Measurements from ENCODE around the gene CNIH2.

CNIH2 gene

GRCh38 chr11:66278363-66279091, 552 bp downstream of the CNIH2 start:
- no peak overlapping the region for H3K4me3 ChIP-seq (ENCODE audit: low read depth, low read length)
- no peak overlapping the region for H3K27ac ChIP-seq

GRCh38 chr11:66279092-66279734, 1.2 kb downstream of the CNIH2 start:
- no peak for TF ChIP-seq CTCF (IDR thresholded peaks at IDR 0.05)

More at GRCh38 chr11:66278363-66279091, 552 bp downstream of the CNIH2 start:
- H3K4me1 ChIP-seq, result no peaks in the 10 kb centered on the region
- H3K4me2 ChIP-seq (ENCODE audit: low read length), result no peak overlapping the region
- no peaks in the 10 kb centered on the region for H3K27me3 ChIP-seq (ENCODE audit: control insufficient read depth, insufficient read depth, low read length)
- TF ChIP-seq CTCF (IDR thresholded peaks at IDR 0.05), result no peak
- no peak overlapping the region for H2AFZ ChIP-seq
- H3K9ac ChIP-seq, result no peak overlapping the region
- H3K9me3 ChIP-seq (ENCODE audit: control insufficient read depth, low read length), result no peaks in the 10 kb centered on the region
- H3K79me2 ChIP-seq, result no peaks in the 10 kb centered on the region
- H3K36me3 ChIP-seq (ENCODE audit: control insufficient read depth, insufficient read depth, low read length), result no peaks in the 10 kb centered on the region

GRCh38 chr11:66280428-66280827, 2.5 kb downstream of the CNIH2 start:
- Histone ChIP-seq H3K79me2 (no peaks in the 10 kb centered on the region), H3K4me2 (ENCODE audit: low read length) (no peak overlapping the region), H3K4me1 (no peaks in the 10 kb centered on the region), H3K4me3 (ENCODE audit: low read depth, low read length) (no peak overlapping the region), H3K9ac (no peak overlapping the region), H3K36me3 (ENCODE audit: control insufficient read depth, insufficient read depth, low read length) (no peaks in the 10 kb centered on the region), H2AFZ (no peak overlapping the region), H3K9me3 (ENCODE audit: control insufficient read depth, low read length) (no peaks in the 10 kb centered on the region), H3K27ac (no peak overlapping the region), H3K27me3 (ENCODE audit: control insufficient read depth, insufficient read depth, low read length) (no peaks in the 10 kb centered on the region)
- no peak for TF ChIP-seq CTCF (IDR thresholded peaks at IDR 0.05)

More at GRCh38 chr11:66279092-66279734, 1.2 kb downstream of the CNIH2 start:
- Histone ChIP-seq H3K27ac (no peak overlapping the region), H3K9ac (no peak overlapping the region), H3K4me2 (ENCODE audit: low read length) (no peak overlapping the region), H3K79me2 (no peaks in the 10 kb centered on the region), H2AFZ (no peak overlapping the region), H3K27me3 (ENCODE audit: control insufficient read depth, insufficient read depth, low read length) (no peaks in the 10 kb centered on the region), H3K36me3 (ENCODE audit: control insufficient read depth, insufficient read depth, low read length) (no peaks in the 10 kb centered on the region), H3K9me3 (ENCODE audit: control insufficient read depth, low read length) (no peaks in the 10 kb centered on the region), H3K4me3 (ENCODE audit: low read depth, low read length) (no peak overlapping the region), H3K4me1 (no peaks in the 10 kb centered on the region)

GRCh38 chr11:66281001-66281400, 3.0 kb downstream of the CNIH2 start:
- TF ChIP-seq CTCF (IDR thresholded peaks at IDR 0.05), result no peak
- H3K36me3 ChIP-seq (ENCODE audit: control insufficient read depth, insufficient read depth, low read length), result no peaks in the 10 kb centered on the region
- no peak overlapping the region for H3K4me2 ChIP-seq (ENCODE audit: low read length)
- H3K27ac ChIP-seq, result no peak overlapping the region
- H3K4me1 ChIP-seq, result no peaks in the 10 kb centered on the region
- H2AFZ ChIP-seq, result no peak overlapping the region
- no peaks in the 10 kb centered on the region for H3K79me2 ChIP-seq
- no peaks in the 10 kb centered on the region for H3K27me3 ChIP-seq (ENCODE audit: control insufficient read depth, insufficient read depth, low read length)
- H3K9me3 ChIP-seq (ENCODE audit: control insufficient read depth, low read length), result no peaks in the 10 kb centered on the region
- H3K9ac ChIP-seq, result no peak overlapping the region
- no peak overlapping the region for H3K4me3 ChIP-seq (ENCODE audit: low read depth, low read length)

Measured in parathyroid adenoma (tissue), 2 donors.